Chondrocyte (in vitro differentiated cells): Measurements from ENCODE around the gene CDK10. TPM values are rescaled to one million over a fixed set of nuclear protein-coding genes. Genes with fewer than 3 reads are reported as not detected.

Experiments used
- DNase-seq: peaks from one replicate; pipeline ENCODE4 v3.0.0; 2021; ENCODE audit warnings: mixed read lengths, low spot score
- H3K27ac Mint-ChIP-seq: one replicate; pipeline ENCODE4 v1.8.0; 2021; ENCODE audit warnings: mild to moderate bottlenecking, moderate library complexity, mixed read lengths; ENCODE audit not compliant: unreplicated experiment
- H3K27me3 Mint-ChIP-seq: 2 replicates; pipeline ENCODE4 v1.8.0; 2021; ENCODE audit warnings: low read depth, mixed read lengths
- H3K36me3 Mint-ChIP-seq: 2 replicates; pipeline ENCODE4 v1.8.0; 2021; ENCODE audit warnings: low read depth, mixed read lengths
- H3K4me1 Mint-ChIP-seq: 2 replicates; pipeline ENCODE4 v1.8.0; 2021; ENCODE audit warnings: low read depth, mild to moderate bottlenecking, mixed read lengths
- H3K4me3 Mint-ChIP-seq: one replicate; pipeline ENCODE4 v1.8.0; 2021; ENCODE audit warnings: mild to moderate bottlenecking, moderate library complexity, mixed read lengths; ENCODE audit not compliant: unreplicated experiment
- H3K9me3 Mint-ChIP-seq: 2 replicates; pipeline ENCODE4 v1.8.0; 2021; ENCODE audit warnings: low read depth, mixed read lengths
- total RNA-seq: library from RNA; stranded (reverse); gene quantifications from 3 replicates; pipeline ENCODE4 v1.2.1, GENCODE V29; 2021
- TF ChIP-seq, protein P1 (sequence below): fragments of 200-600 bp; sonication (generic); IDR thresholded peaks from 2 replicates; pipeline ENCODE4 v1.5.0; 2021; ENCODE audit warnings: antibody characterized with exemption, mild to moderate bottlenecking, moderate library complexity

Gene CDK10
- total RNA-seq, 1 donor from 2014 or later, result 43.7 TPM

DNA sequence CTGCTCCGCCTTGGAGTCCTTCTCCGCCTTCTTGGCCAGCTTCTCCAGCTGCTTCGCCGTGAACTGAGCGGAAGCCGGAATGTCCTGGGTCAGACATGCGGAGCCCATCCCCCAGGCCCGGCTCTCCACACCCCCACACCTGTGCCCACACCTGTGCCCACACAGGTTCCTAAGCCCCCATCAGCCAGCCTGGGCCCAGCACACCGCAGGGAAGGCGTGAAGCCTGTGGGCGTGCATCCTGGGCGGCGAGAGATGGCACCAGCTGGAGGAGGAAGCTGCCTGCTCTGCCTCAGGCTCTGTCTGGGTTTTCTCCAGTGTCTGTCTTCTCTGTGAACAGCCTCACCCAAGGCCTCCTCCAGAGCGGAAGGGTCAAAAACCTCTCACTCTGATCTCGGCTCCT, 34.9 kb upstream of the CDK10 start:
- H3K4me1 Mint-ChIP-seq, result peaks cover 15% of the 10 kb centered on the region
- TF ChIP-seq, protein P1, sequence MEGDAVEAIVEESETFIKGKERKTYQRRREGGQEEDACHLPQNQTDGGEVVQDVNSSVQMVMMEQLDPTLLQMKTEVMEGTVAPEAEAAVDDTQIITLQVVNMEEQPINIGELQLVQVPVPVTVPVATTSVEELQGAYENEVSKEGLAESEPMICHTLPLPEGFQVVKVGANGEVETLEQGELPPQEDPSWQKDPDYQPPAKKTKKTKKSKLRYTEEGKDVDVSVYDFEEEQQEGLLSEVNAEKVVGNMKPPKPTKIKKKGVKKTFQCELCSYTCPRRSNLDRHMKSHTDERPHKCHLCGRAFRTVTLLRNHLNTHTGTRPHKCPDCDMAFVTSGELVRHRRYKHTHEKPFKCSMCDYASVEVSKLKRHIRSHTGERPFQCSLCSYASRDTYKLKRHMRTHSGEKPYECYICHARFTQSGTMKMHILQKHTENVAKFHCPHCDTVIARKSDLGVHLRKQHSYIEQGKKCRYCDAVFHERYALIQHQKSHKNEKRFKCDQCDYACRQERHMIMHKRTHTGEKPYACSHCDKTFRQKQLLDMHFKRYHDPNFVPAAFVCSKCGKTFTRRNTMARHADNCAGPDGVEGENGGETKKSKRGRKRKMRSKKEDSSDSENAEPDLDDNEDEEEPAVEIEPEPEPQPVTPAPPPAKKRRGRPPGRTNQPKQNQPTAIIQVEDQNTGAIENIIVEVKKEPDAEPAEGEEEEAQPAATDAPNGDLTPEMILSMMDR, result no peak

DNA sequence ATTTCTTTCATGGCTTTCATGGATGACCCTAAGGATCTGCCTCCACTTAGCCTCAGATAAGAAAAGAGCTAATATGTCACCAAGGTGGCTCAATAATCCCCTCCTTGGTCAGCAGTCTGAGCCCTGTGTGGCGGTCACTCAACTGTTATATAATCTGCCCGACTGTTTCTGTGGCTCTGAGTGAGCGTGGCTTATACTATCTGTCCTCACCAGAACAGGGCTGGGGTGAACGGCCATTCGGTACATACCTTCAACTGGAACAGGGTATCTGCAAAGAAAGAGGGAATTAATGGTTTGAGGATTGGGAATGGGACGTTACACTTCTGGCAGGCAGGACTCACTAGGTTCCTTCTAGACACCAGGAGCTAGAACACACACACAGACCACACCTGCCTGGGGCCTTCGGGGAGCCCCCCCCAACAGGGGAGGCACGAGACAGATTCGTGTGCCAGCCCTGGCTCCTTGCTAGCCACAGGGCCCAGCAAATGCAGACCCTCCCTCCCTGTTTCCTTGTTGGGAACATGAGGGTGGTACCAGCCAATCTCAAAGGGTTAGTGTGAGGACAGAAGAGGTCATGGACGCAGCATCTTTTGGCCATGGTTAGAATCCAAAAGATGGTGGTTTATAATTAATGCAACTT, 32.7 kb upstream of the CDK10 start:
- no peaks in the 10 kb centered on the region for H3K27me3 Mint-ChIP-seq
- no peak overlapping the region for H3K4me3 Mint-ChIP-seq
- no peak overlapping the region for H3K27ac Mint-ChIP-seq
- peaks cover 22% of the 10 kb centered on the region for H3K4me1 Mint-ChIP-seq
- no peaks in the 10 kb centered on the region for H3K9me3 Mint-ChIP-seq
- TF ChIP-seq, protein P1, result no peak
- H3K36me3 Mint-ChIP-seq, result peaks cover 5% of the 10 kb centered on the region
- peak; percentile 50 for DNase-seq

More for the DNA sequence above, 34.9 kb upstream of the CDK10 start:
- Mint-ChIP-seq H3K27me3 (no peaks in the 10 kb centered on the region), H3K4me3 (no peak overlapping the region), H3K27ac (no peak overlapping the region), H3K9me3 (no peaks in the 10 kb centered on the region), H3K36me3 (peaks cover 5% of the 10 kb centered on the region)
- no peak for DNase-seq

DNA sequence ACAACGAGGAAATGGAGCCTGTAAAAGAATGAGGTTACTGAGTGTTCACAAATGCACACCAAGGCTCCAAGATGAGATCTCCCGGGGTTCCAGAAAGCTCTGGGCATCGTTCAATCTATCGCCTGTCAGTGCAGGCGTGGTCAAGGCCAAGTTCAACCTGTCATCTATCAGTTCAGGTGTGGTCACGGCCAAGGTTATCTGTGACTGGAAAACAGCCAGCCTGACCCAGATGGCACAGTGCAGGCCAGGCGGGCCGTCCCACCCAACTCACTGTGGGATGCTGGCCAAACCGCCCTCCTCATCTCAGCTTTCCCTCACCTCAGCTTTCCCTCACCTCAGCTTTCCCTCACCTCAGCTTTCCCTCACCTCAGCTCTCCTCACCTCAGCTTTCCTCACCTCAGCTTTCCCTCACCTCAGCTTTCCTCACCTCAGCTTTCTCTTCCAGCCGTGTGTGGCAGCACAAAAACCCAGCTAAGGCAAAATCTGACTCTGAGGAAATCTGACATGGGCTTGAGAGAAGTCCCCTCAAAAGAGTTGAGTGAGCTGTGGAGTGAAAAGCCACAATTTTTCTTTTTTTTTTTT, 31.3 kb upstream of the CDK10 start:
- Mint-ChIP-seq H3K4me1 (peaks cover 27% of the 10 kb centered on the region), H3K9me3 (no peaks in the 10 kb centered on the region), H3K27me3 (no peaks in the 10 kb centered on the region), H3K27ac (no peak overlapping the region), H3K36me3 (peaks cover 2% of the 10 kb centered on the region), H3K4me3 (peak overlapping the region; percentile 87)
- peak; percentile 59 for DNase-seq
- TF ChIP-seq, protein P1, result no peak

DNA sequence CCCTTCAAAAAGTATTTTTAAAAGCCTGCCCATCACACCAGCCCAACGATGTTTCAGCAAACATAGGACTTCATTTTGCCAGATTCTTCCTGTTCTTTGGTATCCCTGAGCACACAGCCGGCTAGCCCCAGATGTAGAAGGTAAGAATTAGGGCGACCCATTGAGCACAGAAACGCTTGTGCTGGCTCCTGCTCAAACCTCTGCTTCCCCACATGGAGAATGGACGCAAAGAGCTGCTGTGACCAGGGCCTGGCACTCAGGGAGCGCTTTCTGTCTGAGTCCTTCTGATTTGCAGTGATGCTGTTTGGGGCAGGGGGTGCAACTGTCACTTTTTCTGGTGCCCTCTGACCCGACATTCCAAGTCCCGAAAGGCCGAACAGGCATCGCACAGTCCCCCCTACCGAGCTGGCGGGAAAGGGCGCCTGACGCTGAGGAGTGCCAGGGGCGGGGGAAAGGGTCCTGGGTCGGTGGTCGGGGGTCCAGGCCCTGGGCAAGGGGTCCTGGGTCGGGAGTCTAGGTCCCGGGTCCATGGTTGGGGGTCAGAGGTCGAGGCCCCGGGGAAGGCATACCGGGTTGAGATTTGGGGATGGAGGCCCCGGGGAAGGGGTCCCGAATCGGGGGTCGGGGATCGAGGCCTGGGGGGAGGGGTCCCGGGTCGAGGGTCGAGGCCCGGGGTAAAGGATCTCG, 29.9 kb upstream of the CDK10 start:
- Mint-ChIP-seq H3K4me3 (peak overlapping the region; percentile 87), H3K9me3 (no peaks in the 10 kb centered on the region), H3K27ac (peak overlapping the region; percentile 68), H3K27me3 (no peaks in the 10 kb centered on the region), H3K36me3 (peaks cover 8% of the 10 kb centered on the region), H3K4me1 (peaks cover 27% of the 10 kb centered on the region)
- TF ChIP-seq, protein P1, result no peak
- peak; percentile 71 for DNase-seq

DNA sequence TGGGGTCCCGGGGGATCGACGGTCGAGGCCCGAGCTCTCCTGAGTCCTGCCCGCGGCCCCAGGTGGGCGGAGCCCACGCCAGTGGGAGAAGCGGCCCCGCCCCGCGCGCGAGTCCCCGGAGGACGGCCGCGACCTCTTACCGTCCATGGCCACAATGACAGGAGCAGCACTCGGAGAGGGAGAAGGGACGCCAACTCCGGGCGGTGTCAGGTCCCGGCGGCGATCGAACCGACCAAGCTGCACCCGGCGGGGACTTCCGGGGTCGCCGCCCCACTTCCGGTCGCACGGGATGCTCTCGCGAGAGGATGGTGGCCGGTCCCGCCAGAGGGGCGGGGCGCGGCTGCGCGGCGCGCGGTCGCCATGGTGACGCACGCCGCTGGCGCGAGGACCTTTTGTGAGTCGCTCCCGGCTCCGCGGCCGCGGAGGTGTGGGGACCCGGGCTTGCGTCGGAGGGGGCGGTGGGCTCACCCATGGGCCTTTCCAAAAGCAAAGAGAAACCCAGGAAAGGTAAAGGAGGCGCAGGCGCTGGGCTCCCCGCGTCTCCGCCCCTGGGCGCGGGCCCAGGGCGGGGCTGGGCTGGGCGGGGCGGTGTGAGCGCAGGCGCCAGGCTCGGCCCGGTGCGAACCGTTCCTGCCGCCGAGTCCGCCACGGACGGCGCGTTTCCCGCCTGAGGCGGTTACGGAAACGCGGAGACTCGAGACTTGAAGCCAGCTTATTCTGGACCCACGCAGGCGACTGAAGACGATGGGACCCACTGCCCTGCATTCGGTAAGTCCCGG, 28.9 kb upstream of the CDK10 start, which contains the start of the genes CHMP1A and SPATA33:
Gene CHMP1A, minus strand, starts transcription at position 267 of the 779 bp plus-strand sequence. Its CDS starts 120 bp downstream, at position 147.
Gene SPATA33, plus strand, starts transcription at position 395 of the 779 bp plus-strand sequence. Its CDS starts 76 bp downstream, at position 471.
- Mint-ChIP-seq H3K27ac (peak within 1 kb of the TSS; percentile 78), H3K4me3 (peak within 1 kb of the TSS; percentile 87), H3K4me1 (peaks cover 27% of the 10 kb centered on the region), H3K27me3 (no peaks in the 10 kb centered on the region), H3K9me3 (no peaks in the 10 kb centered on the region), H3K36me3 (peaks cover 11% of the 10 kb centered on the region)
- DNase-seq, result peak; percentile 95
- TF ChIP-seq, protein P1, result no peak
